ENCODE data around the gene MED13L.

DNA sequence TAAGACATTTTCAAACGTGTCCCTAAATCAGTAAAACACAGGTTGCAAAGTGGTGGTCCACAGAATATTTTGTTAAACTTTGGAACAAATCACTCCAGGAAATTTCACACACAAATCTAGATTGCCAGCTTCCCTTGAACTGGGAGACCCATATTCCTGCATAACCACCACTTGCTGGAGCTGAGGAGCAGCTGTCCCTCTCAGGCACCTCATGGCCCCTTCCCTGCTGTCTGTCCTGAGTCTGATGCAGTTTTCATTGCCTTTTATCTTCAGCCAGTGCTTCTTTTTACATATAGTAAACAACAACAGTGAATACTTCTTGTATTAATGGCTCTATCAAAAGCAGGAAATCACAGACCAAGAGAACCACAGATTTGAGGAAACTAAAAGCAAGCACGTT is 289.3 kb downstream of the MED13L start:
- TF ChIP-seq, protein P1, sequence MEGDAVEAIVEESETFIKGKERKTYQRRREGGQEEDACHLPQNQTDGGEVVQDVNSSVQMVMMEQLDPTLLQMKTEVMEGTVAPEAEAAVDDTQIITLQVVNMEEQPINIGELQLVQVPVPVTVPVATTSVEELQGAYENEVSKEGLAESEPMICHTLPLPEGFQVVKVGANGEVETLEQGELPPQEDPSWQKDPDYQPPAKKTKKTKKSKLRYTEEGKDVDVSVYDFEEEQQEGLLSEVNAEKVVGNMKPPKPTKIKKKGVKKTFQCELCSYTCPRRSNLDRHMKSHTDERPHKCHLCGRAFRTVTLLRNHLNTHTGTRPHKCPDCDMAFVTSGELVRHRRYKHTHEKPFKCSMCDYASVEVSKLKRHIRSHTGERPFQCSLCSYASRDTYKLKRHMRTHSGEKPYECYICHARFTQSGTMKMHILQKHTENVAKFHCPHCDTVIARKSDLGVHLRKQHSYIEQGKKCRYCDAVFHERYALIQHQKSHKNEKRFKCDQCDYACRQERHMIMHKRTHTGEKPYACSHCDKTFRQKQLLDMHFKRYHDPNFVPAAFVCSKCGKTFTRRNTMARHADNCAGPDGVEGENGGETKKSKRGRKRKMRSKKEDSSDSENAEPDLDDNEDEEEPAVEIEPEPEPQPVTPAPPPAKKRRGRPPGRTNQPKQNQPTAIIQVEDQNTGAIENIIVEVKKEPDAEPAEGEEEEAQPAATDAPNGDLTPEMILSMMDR (IDR thresholded peaks at IDR 0.05), result no peak
- no peak for TF ChIP-seq POLR2A (IDR thresholded peaks at IDR 0.05)

Data from testis (tissue), 2 donors.